Endothelial cell of umbilical vein (primary cell): Measurements from ENCODE around the gene XPA. TPM values are rescaled to one million over a fixed set of nuclear protein-coding genes. Genes with fewer than 3 reads are reported as not detected.

Source experiments
- BruUV-seq: library from RNA; stranded (reverse); fragments of 400-500 nt; replicated peaks from 2 replicates; lab custom pipeline; 2021; lab: Mats Ljungman, UMichigan
- CTCF ChIA-PET: fragments of 300-600, 350-600 bp; sonication (Branson Sonifier 250); formaldehyde crosslinking; loops from one replicate; lab custom pipeline; 2021; ENCODE audit warnings: antibody characterized with exemption, inconsistent platforms; lab: Charles Lee
- POLR2A ChIA-PET: fragments of 300-600, 350-600 bp; sonication (Branson Sonifier 250); formaldehyde crosslinking; loops from one replicate; lab custom pipeline; 2021; ENCODE audit warnings: antibody characterized with exemption, inconsistent platforms; lab: Charles Lee
- DNase-seq: peaks from one replicate; pipeline ENCODE4 v3.0.0-alpha.2; 2011; ENCODE audit warnings: low read depth, low spot score
- FAIRE-seq: peaks from 2 replicates; lab custom pipeline; 2011; peaks lifted over from hg19 to GRCh38; lab: Jason Lieb, UNC
- H2AFZ ChIP-seq: 2 replicates; pipeline ENCODE4 v1.6.0; 2012; ENCODE audit warnings: low read depth, low read length, control low read depth, inconsistent platforms
- H3K27ac ChIP-seq: 2 replicates; pipeline ENCODE4 v1.5.1; 2011; ENCODE audit warnings: low read depth, mild to moderate bottlenecking, control low read depth, low read length, moderate library complexity; ENCODE audit not compliant: insufficient read depth
- H3K27me3 ChIP-seq, 2 experiments: 2 replicates each; pipeline versions ENCODE4 v1.6.0 to v1.6.1; 2011; ENCODE audit warnings: low read length in 2 of 2, mixed read lengths in 1 of 2; ENCODE audit not compliant: control insufficient read depth in 2 of 2, insufficient read depth in 2 of 2
- H3K36me3 ChIP-seq, 2 experiments: 2 replicates in 1 of 2; 3 replicates in 1 of 2; pipeline ENCODE4 v1.5.1; 2011; ENCODE audit warnings: low read length in 2 of 2, mild to moderate bottlenecking in 1 of 2, moderate library complexity in 1 of 2; ENCODE audit not compliant: control insufficient read depth in 2 of 2, insufficient read depth in 2 of 2; ENCODE audit errors: extremely low read depth in 1 of 2
- H3K4me1 ChIP-seq: 3 replicates; pipeline ENCODE4 v1.5.1; 2011; ENCODE audit warnings: mild to moderate bottlenecking, low read length; ENCODE audit not compliant: control insufficient read depth, insufficient read depth; ENCODE audit errors: extremely low read depth
- H3K4me2 ChIP-seq: 2 replicates; pipeline ENCODE4 v1.6.1; 2011; ENCODE audit warnings: low read length, control low read depth, mixed read lengths; ENCODE audit not compliant: insufficient read depth
- H3K4me3 ChIP-seq, 3 experiments: fragments of 200-600 bp in 1 of 3; sonication (generic), shearing (Covaris generic) in 1 of 3; replicated peaks in 1 of 3; 2 replicates each; pipeline ENCODE4 v1.5.1; 2011 to 2016; ENCODE audit warnings: control low read depth in 3 of 3, low read length in 3 of 3, mild to moderate bottlenecking in 2 of 3, inconsistent platforms in 1 of 3, low read depth in 1 of 3, moderate library complexity in 1 of 3; ENCODE audit not compliant: insufficient read depth in 1 of 3
- H3K79me2 ChIP-seq: 2 replicates; pipeline ENCODE4 v1.6.0; 2012; ENCODE audit warnings: low read length, inconsistent platforms; ENCODE audit not compliant: control insufficient read depth, insufficient read depth
- H3K9ac ChIP-seq: replicated peaks from 2 replicates; pipeline ENCODE3; 2011; ENCODE audit warnings: low read length, control low read depth; ENCODE audit not compliant: insufficient read depth; ENCODE audit errors: extremely low read depth
- H3K9me1 ChIP-seq: replicated peaks from 3 replicates; pipeline ENCODE4 v1.6.0; 2011; ENCODE audit warnings: mild to moderate bottlenecking, low read length; ENCODE audit not compliant: control insufficient read depth, insufficient read depth; ENCODE audit errors: extremely low read depth
- H3K9me3 ChIP-seq: replicated peaks from 2 replicates; pipeline ENCODE4 v1.5.1; 2012; ENCODE audit warnings: low read length, inconsistent platforms; ENCODE audit not compliant: control insufficient read depth, insufficient read depth
- H4K20me1 ChIP-seq: replicated peaks from 2 replicates; pipeline ENCODE3; 2011; ENCODE audit warnings: mild to moderate bottlenecking, low read length; ENCODE audit not compliant: control insufficient read depth, insufficient read depth; ENCODE audit errors: extremely low read depth
- CTCF ChIP-seq, 2 donors: IDR thresholded peaks; 1 replicate in 1 of 2; 2 replicates in 1 of 2; pipeline ENCODE4 v1.5.1; 2011; ENCODE audit warnings: low read length in 2 of 2, mild to moderate bottlenecking in 2 of 2, moderate library complexity in 2 of 2, control low read depth in 1 of 2, inconsistent platforms in 1 of 2, low read depth in 1 of 2; ENCODE audit not compliant: insufficient read depth in 1 of 2; ENCODE audit errors: extremely low read depth in 1 of 2
- EZH2 ChIP-seq: IDR thresholded peaks from 2 replicates; pipeline ENCODE4 v1.6.1; 2012; ENCODE audit warnings: borderline replicate concordance, low read depth, mild to moderate bottlenecking, moderate library complexity, low read length, inconsistent platforms; ENCODE audit not compliant: severe bottlenecking
- FOS ChIP-seq: IDR thresholded peaks from 2 replicates; pipeline ENCODE4 v1.6.1; 2011; ENCODE audit warnings: mild to moderate bottlenecking, low read length, moderate library complexity, borderline replicate concordance; ENCODE audit not compliant: insufficient read depth
- GATA2 ChIP-seq: IDR thresholded peaks from 2 replicates; pipeline ENCODE4 v1.7.0; 2011; ENCODE audit warnings: low read depth, mild to moderate bottlenecking, moderate library complexity, mixed read lengths, low read length; ENCODE audit not compliant: insufficient read length, insufficient read depth
- JUN ChIP-seq: IDR thresholded peaks from 2 replicates; pipeline ENCODE4 v1.6.1; 2011; ENCODE audit warnings: borderline replicate concordance, low read depth; ENCODE audit not compliant: insufficient read length, insufficient read depth
- MYC ChIP-seq: IDR thresholded peaks from one replicate; pipeline ENCODE4 v1.6.1; 2011; ENCODE audit warnings: mild to moderate bottlenecking, low read depth, low read length
- POLR2A ChIP-seq: IDR thresholded peaks from 2 replicates; pipeline ENCODE4 v1.6.1; 2012; ENCODE audit warnings: low read depth, mild to moderate bottlenecking, control low read depth, low read length
- POLR2AphosphoS5 ChIP-seq: IDR thresholded peaks from 2 replicates; pipeline ENCODE4 v1.6.1; 2012; ENCODE audit warnings: low read depth, mild to moderate bottlenecking, control low read depth, low read length, moderate library complexity; ENCODE audit not compliant: insufficient read depth
- dilution Hi-C: fragments of 300-500 bp; cut with MboI; formaldehyde crosslinking; loops from one replicate; pipeline ENCODE4 v1.15.0; 2019; ENCODE audit warnings: low sequenced_read_pairs; ENCODE audit not compliant: extremely low pct_ligation_motif_present
- intact Hi-C: fragments of 100-400 bp; cut with micrococcal nuclease; formaldehyde crosslinking; loops from one replicate; pipeline ENCODE4 v1.10.0; 2022
- polyA plus RNA-seq, 4 experiments: library from polyadenylated mRNA; depleted of rRNA in 3 of 4; stranded (reverse) in 3 of 4; unstranded in 1 of 4; fragments of >200 nt; gene quantifications; 2 replicates each; pipeline versions ENCODE4 v1.2.1 to v1.2.3, GENCODE V29; 2011 to 2012; ENCODE audit warnings: missing spikeins in 1 of 4
- total RNA-seq: library from RNA; stranded (reverse); gene quantifications from 2 replicates; pipeline ENCODE4 v1.2.3, GENCODE V29; 2021

Gene XPA
- total and polyA plus RNA-seq, 2 donors (not counting 3 experiments of a cell fraction or from before 2014, with no cell fraction given), result 3.6 to 21.1 TPM

DNA sequence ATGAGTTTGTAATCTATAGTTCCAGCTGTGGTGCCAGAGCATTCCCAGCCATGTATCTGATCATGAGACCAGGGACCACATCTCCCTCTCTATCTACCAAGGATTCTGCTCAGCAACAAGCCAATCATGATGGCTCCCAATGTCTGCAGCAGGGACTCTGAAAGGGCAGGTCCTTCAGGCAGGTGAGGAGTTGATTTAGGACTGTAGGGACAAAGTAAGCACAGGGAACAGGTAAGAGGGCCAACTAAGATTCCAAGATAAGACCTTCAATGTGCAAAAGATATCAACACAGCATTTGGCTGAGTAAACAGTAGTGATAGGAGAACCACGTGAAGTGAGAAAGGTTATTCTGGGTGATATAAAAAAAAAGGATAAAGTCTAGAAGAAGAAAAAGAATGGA, 8.5 kb downstream of the XPA start:
- DNase-seq (no peak), FAIRE-seq (no peak)
- Histone ChIP-seq H4K20me1 (no peaks in the 10 kb centered on the region), H3K27me3 (no peaks in the 10 kb centered on the region), H3K4me3 (no peak overlapping the region), H2AFZ (no peak overlapping the region), H3K79me2 (peaks cover 5% of the 10 kb centered on the region), H3K4me2 (no peak overlapping the region), H3K9me3 (no peaks in the 10 kb centered on the region), H3K27ac (peak overlapping the region; percentile 89), H3K9me1 (no peaks in the 10 kb centered on the region), H3K4me1 (peaks cover 32% of the 10 kb centered on the region), H3K9ac (no peak overlapping the region), H3K36me3 (peaks cover 8 to 30% of the 10 kb centered on the region in 2 experiments)
- CTCF ChIA-PET, result interaction anchor here (1.2 kb wide), 1 partner anchor 16 kb away, joined by 3 read pairs; no protein-coding TSS in a partner anchor
- dilution Hi-C loops (no loop called here), intact Hi-C loops (no loop called here)
- POLR2A ChIA-PET, result no interaction called here
- no TSS peak for BruUV-seq
- TF ChIP-seq JUN, result no peak
- TF ChIP-seq MYC, result no peak
- TF ChIP-seq FOS, result no peak
- no peak for TF ChIP-seq CTCF (IDR thresholded peaks at IDR 0.05; ENCODE audit: extremely low read depth in 1 of 2, insufficient read depth in 1 of 2, low read depth in 1 of 2, low read length in 2 of 2)
- TF ChIP-seq EZH2, result no peak

DNA sequence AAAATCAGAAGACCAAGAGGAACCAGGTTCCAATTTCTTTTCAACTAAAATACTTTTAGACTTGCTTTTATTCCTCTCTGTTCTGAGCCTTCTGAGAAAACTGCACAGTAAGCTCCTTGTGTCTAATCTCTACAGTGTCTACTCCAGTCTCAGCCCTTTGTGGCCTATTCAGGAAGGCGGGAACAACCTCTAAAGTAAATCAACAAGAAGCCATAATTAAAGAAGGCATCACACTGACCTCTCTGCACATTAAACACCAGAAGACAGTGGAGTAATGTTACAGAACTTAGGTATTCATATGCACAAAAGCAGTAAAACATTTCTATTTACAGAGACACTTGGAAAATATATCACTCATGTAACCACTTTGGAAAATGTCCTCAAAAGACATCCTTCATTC, 14.9 kb downstream of the XPA start:
- H3K4me1 ChIP-seq, result no peaks in the 10 kb centered on the region
- H3K27me3 ChIP-seq, result no peaks in the 10 kb centered on the region
- no peak overlapping the region for H3K4me2 ChIP-seq
- no peak overlapping the region for H3K9ac ChIP-seq
- H4K20me1 ChIP-seq, result no peaks in the 10 kb centered on the region
- H3K27ac ChIP-seq, result no peak overlapping the region
- H3K9me1 ChIP-seq, result no peaks in the 10 kb centered on the region
- intact Hi-C loops, result no loop called here
- dilution Hi-C loops, result no loop called here
- DNase-seq (no peak), FAIRE-seq (no peak)
- H2AFZ ChIP-seq, result no peak overlapping the region
- no TSS peak for BruUV-seq
- no peak overlapping the region for H3K4me3 ChIP-seq
- TF ChIP-seq POLR2AphosphoS5 (no peak), POLR2A (no peak), FOS (no peak), JUN (no peak), GATA2 (no peak), EZH2 (no peak)
- ChIA-PET POLR2A (no interaction called here), CTCF (interaction anchor here (1.5 to 1.9 kb wide), 2 partner anchors 14 to 22 kb away, joined by 4 to 6 read pairs; partner anchors contain the start of gene XPA)
- H3K79me2 ChIP-seq, result peaks cover 2% of the 10 kb centered on the region
- peaks cover 5 to 46% of the 10 kb centered on the region in 2 experiments for H3K36me3 ChIP-seq
- H3K9me3 ChIP-seq, result no peaks in the 10 kb centered on the region
